Measurements from ENCODE around the gene ANKHD1. TPM values are rescaled to one million over a fixed set of nuclear protein-coding genes. Genes with fewer than 3 reads are reported as not detected.

ANKHD1 gene
- total RNA-seq, 2 experiments from 2014 or later = 99.3 to 103 TPM

- Mint-ChIP-seq H3K9me3 (no peaks in the 10 kb centered on the region), H3K27me3 (peaks cover under 1% of the 10 kb centered on the region), H3K27ac (no peak overlapping the region), H3K4me1 (ENCODE audit: low read depth) (no peaks in the 10 kb centered on the region), H3K4me3 (no peak overlapping the region), H3K36me3 (ENCODE audit: low read depth) (no peaks in the 10 kb centered on the region)
- TF ChIP-seq CTCF (IDR thresholded peaks at IDR 0.05) = no peak
- ATAC-seq (no peak), DNase-seq (no peak)
- POLR2A ChIA-PET = no interaction called here
- CTCF ChIA-PET = interaction anchor here (1.2 kb wide), 1 partner anchor 348 kb away, joined by 3 read pairs; no protein-coding TSS in a partner anchor
- intact Hi-C loops (cut with micrococcal nuclease) = no loop called here
Observed at GRCh38 chr5:140588311-140589070, 186.9 kb downstream of the ANKHD1 start.

Small RNAs within 50 kb of the gene (microRNA-seq; reads per million reads assigned to microRNA genes)
- gene MIR6831 (ENCODE audit: borderline microRNAs expressed, borderline replicate concordance) = not detected

Other genes with a start within 250 kb of the ANKHD1 start
- gene CYSTM1, start 226.6 kb upstream of the ANKHD1 start, total RNA-seq = 10 to 100 TPM; 15.8 to 18.5 TPM
- 10 to 100 TPM; 49.1 to 50.6 TPM for gene PFDN1, start 98.7 kb upstream of the ANKHD1 start, total RNA-seq
- 1 to 10 TPM; 5.1 to 6.4 TPM for gene HBEGF, start 55.2 kb upstream of the ANKHD1 start, total RNA-seq
- under 1 TPM in 1 of 2 experiments, not detected in 1; 0.36 TPM for gene SLC4A9, start 41.6 kb upstream of the ANKHD1 start, total RNA-seq
- 10 to 100 TPM; 19.6 to 20.3 TPM for gene EIF4EBP3, start 145.8 kb downstream of the ANKHD1 start, total RNA-seq
- gene SRA1, start 155.6 kb downstream of the ANKHD1 start, total RNA-seq = 10 to 100 TPM; 47.8 to 49.5 TPM
- gene APBB3, start 162.8 kb downstream of the ANKHD1 start, total RNA-seq = 10 to 100 TPM; 24.9 TPM
- gene SLC35A4, start 163.0 kb downstream of the ANKHD1 start, total RNA-seq = 10 to 100 TPM; 72.9 to 73.6 TPM
- gene CD14, start 231.3 kb downstream of the ANKHD1 start, total RNA-seq = under 1 TPM; 0.36 to 0.41 TPM
- gene TMCO6, start 237.6 kb downstream of the ANKHD1 start, total RNA-seq = 10 to 100 TPM; 31.7 to 33.2 TPM
- gene NDUFA2, start 245.8 kb downstream of the ANKHD1 start, total RNA-seq = 10 to 100 TPM; 63.1 to 64.5 TPM
- 10 to 100 TPM; 84.3 to 84.5 TPM for gene IK, start 246.0 kb downstream of the ANKHD1 start, total RNA-seq